Measurements from ENCODE around the gene GARS1.
A peak's percentile ranks its signal among the peaks of the same experiment; 100 is the strongest.
"Not testable (repeated sequence)": the region's sequence is repeated elsewhere in the genome, so short reads cannot be mapped to it uniquely, and the experiment has no call there.

Gene GARS1, protein sequence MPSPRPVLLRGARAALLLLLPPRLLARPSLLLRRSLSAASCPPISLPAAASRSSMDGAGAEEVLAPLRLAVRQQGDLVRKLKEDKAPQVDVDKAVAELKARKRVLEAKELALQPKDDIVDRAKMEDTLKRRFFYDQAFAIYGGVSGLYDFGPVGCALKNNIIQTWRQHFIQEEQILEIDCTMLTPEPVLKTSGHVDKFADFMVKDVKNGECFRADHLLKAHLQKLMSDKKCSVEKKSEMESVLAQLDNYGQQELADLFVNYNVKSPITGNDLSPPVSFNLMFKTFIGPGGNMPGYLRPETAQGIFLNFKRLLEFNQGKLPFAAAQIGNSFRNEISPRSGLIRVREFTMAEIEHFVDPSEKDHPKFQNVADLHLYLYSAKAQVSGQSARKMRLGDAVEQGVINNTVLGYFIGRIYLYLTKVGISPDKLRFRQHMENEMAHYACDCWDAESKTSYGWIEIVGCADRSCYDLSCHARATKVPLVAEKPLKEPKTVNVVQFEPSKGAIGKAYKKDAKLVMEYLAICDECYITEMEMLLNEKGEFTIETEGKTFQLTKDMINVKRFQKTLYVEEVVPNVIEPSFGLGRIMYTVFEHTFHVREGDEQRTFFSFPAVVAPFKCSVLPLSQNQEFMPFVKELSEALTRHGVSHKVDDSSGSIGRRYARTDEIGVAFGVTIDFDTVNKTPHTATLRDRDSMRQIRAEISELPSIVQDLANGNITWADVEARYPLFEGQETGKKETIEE

DNA sequence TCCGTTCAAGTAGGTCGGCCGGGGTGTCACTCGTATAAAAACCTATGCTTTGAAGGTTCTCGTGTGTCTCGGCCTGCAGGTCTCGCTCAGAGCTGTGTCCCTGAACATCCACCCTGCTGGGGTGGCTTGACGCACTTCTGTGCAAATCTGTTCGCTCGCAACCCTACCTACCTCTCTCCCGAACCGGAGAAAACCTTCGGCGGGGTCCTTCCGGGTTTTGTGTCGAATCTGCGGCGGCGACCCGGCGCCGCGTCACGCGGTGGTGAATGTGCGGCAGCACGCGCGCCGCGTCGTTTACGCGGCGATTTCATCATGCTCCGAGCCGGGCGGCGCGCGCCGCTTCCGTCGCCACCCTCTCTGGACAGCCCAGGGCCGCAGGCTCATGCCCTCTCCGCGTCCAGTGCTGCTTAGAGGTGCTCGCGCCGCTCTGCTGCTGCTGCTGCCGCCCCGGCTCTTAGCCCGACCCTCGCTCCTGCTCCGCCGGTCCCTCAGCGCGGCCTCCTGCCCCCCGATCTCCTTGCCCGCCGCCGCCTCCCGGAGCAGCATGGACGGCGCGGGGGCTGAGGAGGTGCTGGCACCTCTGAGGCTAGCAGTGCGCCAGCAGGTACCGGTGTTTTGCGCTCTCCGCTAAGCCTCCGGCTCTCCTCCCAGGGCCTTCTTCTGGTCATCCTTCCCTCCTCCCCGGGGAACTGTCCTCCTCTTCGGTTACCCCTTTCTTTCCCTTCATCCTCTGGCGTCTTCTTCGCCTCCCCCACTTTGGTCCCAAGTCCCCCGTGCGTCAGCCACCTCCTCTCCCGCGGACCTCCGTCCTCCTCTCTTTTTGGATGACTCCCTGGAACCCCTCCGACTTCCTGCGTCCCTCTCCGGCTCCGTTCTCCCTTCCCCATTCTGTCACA is at the start of gene GARS1:
TSS of gene GARS1 (plus strand) at position 339 of the 896 bp plus-strand sequence. CDS start at position 383, 44 bp downstream.
- peak; percentile 76 for DNase-seq (ENCODE audit: low read depth)

DNA sequence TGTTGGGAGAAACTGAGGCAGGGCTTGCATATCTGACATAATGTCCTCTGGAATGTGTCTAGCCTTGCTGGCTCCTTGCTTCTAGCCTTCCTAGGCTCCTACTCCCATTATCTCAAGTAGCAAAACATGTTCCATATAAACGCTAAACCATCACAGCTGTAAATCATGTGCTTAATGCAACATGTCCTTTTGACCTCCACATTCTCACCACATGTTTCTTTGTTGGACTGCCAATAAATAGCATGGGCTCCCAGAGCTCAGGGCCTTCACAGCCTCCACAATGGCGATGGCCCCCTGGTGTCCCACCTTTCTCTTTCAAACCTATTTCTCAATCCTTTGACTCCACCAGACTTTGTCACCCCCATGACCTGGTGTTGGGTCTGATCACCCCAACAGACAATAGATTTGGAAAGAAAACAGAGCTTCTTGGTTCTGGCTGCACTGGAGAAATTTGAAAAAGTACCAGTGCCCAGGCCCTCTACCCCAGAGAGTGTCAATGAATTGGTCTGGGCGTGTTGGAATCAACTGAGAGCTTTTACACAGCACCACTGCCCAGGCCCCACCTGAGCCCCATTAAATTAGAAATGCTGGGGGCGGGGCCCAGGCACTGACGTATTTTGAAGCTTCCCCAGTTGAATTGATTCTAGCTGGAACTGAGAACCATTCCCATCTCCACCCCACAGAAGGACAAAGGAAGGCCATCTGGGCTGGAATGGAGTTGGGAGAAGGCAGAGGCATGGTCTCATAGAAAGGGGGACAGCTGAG is 48.7 kb upstream of the GARS1 start:
- no peak for DNase-seq (ENCODE audit: low read depth)

DNA sequence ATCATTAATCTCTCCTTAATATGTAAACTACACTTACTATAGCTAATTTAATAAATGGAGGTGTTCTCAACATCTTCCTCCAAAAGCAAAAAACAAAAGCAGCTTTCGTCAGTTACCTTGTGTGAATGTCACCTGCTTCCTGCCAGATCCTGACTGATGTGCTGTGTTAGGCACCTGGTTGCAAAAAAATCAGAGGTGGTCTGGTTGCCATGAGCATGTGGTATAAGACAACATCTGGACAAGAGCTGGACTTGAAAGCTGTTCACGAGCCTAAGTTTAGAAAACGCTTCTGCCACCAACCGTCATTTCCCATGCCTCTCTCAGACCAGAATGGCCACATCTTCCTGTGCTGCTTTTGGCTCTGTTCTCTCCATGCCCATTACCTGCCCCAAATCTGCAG is 48.1 kb upstream of the GARS1 start:
- no peak for DNase-seq (ENCODE audit: low read depth)

DNA sequence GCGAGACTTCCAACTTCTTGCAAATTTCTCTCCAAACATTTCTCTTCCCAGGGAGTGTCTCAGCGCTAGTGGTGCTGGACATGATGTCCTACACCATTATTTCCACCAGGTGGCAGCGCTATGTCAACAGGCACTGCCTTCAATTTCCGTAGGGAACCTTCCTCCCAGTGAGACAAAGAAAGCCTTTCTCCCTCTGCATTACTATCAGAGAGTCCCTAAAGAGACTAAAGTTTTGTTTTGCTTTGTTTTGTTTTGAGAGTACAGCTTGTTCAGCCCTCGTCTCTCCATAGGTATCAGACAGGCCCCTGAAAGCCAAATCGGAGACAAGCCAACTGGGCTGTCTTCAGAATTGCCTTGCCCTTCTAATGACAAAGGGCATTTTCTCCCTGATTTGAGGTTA is 45.8 kb upstream of the GARS1 start:
- peak; percentile 54 for DNase-seq (ENCODE audit: low read depth)

DNA sequence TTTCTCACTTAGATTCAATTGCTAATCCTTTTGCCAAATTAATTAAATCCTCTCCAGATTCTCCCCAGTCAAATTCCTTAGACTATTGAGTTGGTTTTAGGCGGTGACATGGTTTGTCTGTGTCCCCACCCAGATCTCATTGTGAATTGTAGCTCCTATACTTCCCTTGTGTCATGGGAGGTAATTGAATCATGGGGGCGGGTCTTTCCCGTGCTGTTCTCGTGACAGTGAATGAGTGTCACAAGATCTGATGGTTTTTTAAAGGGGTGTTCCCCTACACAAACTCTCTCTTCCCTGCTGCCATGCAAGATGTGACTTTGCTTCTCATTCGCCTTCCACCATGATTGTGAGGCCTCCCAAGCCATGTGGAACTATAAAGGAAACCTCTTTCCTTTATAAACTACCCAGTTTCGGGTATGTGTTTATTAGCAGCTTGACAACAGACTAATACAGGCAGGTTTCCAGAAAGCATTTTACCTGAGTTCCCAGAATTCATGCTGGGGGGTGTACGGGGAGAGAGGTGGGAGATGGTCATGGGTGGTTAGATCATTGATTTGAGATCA is 44.7 kb upstream of the GARS1 start:
- DNase-seq (ENCODE audit: low read depth) = no peak

DNA sequence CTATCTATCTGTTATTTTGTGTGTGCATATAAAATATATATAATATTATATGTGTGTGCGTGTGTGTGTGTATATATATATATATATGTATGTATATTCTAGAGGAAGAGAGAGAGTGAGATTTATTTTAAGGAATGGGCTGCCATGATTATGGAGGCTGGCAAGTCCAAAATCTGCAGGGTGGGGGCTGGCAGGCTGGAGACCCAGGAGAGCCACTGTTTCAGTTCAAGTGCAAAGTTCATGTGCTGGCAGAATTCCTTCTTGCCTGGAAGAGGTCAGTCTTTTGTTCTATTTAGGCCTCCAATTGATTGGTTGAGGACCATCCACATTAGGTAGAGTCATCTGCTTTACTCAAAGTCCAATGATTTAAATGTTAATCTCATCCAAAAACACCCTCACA is 42.3 kb upstream of the GARS1 start:
- DNase-seq (ENCODE audit: low read depth) = no peak

DNA sequence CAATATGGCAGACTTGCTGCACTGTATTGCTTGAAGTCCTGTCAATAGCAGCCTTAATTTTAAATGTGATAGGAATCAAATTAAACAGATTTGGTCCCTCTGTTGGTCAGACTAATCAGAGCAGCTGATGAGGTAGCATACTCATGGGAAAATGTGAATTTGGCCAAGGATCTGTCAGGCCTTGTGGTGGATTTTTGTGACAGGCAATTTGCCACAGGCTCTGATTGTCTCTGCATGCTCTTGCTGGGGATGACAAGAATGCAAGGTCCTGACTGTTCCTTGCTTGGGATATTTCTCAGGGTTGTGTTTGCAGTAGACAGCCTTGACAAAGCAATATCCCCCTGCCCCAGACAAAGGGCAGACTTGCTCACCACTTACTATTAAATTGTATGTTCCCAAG is 41.5 kb upstream of the GARS1 start:
- DNase-seq (ENCODE audit: low read depth) = no peak

DNA sequence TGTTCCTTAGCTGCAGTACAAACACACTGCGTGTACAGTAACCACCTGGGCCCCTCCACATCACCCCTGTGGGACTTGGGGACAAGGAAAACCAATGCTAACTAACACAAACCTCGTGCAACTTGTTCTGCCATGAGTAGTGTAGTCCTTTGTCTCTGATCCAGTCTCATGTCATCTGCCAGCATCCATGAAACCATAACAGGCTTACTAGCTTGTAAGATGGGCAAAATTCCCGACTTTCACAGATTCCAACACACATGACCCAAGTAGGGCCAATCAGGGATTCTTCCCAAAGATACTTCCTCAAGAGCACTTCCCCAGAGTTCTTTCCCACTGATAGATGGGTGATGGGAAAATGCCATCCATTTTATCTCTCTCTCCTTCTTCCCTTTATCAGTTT is 41.1 kb upstream of the GARS1 start:
- DNase-seq (ENCODE audit: low read depth) = no peak

DNA sequence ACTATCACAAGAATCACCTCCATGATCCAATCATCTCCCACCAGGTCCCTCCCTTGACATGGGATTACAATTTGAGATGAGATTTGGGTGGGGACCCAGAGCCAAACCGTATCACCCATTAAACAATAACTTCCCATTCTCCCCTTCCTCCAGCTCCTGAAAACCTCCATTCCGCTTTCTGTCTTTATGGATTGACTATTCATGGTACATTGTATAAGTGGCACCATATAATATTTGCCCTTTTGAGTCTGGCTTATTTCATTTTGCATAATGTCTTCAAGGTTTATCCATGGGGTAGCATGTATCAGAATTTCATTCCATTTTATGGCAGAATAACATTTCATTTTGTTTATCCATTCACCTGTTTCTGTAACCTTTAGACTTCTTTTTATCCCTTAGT is 39.2 kb upstream of the GARS1 start:
- no peak for DNase-seq (ENCODE audit: low read depth)

DNA sequence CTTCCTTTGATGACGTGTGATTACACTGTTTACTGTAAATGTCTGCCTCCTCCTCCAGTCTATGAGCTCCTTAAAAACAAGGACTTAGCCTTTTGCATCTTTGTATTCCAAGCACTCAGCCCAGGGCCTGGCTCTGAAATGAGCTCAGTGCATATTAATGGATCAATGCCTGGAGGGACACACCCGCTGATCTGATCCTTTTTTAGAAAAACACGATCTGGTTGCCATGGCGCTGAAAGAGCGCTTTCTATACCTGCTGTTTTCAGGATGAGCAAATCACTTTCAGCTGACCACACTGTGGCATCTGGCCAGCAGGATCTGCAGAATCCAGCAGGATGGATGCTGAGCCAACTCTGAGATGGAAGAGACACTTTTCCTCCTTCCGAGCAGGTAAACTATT is 37.8 kb upstream of the GARS1 start:
- no peak for DNase-seq (ENCODE audit: low read depth)

DNA sequence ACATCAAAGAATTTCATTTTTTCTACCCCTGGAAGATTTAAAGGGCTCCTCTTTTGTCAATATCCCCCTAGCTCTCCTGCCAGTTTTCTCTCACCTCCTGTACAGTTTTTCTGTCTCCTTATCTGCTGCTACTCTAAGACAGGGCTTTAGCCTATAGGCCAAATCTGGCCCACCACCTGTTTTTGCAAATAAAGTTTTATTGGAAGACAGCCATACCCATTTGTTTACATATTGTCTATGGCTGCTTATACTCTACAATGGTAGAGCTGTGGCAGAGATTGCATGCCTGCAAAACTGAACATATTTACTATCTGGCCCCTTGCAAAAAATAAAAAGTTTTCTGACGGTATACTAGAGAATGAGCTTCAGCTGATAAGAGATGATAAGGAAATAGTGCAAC is 37.4 kb upstream of the GARS1 start:
- no peak for DNase-seq (ENCODE audit: low read depth)

DNA sequence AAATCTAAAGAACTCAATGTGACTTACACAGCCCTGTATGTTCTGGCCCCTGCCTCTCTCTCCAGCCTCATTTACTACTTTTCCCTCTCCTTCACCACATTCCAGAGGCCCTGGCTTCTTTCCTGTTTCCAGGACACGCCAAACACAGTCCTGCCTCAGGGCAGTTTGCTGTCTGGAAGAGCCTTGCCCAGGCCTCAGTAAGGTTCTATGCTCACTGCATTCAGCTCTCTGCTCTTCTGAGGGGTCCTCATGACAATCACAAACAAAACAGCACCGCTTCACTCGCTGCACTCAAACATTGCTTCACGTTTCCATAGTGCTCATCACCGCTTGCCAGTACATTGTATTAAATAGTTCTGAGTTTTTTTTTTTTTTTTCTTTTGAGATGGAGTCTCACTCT is 35.1 kb upstream of the GARS1 start:
- DNase-seq (ENCODE audit: low read depth) = no peak

DNA sequence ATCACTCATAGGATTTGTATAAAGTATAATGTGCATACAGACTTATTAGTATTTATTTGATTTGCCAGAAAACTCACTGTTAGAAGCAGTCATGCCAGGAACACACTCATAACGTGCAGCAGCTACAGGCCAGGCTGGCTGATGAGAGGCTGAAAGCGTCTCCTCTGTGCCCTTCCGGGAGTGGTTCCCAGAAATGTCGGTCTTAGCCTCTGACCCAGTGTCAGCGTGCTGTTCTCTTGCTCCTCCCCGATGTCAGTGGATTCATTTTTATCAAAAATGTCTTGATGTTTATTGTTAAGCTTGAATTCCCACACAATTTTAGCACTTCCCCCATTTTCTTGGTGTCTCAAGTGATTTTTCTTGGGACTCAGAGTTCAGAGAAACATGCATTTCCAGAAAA is 33.3 kb upstream of the GARS1 start:
- no peak for DNase-seq (ENCODE audit: low read depth)

DNA sequence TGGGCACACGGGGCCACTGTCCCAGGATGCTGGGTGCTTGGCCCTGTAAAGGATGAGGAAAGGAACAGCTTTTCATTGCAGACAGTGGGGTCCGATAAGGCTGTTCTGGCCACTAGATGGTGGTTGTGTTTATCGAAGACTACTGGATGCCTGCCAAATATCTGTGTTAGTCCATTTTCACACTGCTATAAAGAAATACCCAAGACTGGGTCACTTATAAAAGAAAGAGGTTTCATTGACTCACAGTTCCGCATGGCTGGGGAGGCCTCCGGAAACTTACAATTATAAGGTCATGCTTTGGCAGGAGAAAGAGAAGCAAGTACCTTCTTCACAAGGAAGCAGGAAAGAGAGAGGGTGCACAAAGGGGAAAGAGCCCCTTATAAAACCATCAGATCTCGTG is 32.2 kb upstream of the GARS1 start:
- DNase-seq (ENCODE audit: low read depth) = no peak

DNA sequence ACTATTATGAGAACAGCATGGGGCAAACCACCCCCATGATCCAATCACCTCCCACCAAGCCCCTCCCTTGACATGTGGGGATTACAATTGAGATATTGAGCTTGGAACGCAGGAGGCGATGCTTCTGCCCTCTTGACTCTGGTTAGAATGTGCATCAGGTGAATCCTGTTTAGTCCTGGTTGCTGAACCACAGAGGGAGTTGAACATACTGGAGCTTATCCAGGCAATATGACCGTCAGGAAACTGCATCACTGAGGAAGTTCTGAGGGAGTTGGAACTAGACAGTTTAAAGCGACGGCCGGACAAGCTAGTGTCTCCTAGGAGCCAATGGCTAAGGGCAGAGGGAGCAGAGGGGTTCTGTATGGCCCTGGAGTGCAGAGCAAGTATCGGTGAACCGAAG is 31.8 kb upstream of the GARS1 start:
- no peak for DNase-seq (ENCODE audit: low read depth)

DNA sequence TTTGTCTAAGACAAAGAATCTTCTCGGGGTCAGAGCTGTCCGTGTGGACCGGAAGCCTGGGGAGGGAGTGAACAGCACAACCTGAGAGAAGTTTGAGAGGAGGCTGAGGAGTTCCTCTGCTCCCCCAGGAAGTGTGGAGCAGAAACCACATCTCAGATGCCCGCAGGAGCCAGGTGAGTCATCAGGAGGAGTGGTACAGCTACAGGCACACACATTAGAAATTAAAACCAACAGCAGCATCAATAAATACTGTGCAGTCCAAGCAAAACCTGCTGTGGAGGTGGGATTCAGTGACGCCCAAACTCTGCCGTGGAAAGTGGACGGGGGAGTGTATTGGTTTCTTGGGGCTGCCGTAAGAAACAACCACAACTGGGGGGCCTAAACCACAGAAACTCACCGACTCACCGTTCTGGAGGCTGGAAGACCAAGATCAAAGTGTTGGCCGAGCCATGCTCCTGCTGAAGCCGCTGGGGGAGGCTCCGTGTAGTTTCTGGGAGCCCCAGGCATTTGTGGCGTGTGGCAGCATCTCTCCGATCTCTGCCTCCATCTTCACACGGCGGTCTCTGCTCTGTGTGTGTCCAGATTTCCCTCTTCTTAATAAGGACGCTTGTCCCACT is 31.2 kb upstream of the GARS1 start:
- no peak for DNase-seq (ENCODE audit: low read depth)

DNA sequence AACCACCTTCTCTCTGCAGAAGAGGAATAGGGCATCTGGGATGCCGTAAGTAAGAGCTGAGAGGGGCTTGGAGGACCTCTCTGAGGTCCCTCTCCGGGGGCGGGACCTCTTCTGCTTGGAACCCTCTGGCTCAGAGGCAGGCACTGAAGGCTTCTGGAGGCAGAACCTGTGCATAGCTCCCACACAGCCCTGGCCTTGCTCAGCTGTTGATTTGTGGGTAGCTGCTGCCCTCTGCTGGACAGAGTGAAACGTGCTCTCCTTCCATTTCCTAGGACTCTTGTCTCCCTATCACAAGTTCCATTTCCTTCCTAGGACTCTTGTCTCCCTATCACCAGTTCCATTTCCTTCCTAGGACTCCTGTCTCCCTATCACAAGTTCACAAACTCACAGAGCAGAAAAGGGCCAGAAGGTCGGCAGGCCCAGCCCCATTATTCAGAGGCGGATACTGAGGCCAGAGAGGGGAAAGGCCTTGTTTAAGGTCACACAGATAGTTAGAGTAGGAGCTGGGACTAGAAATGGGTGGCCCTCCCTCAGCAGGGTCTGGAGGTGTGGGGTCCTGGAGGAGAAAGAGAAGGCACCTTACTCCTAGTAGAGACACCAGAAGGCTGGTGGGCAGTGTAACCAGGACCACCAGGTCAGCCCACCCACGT is 30.3 kb upstream of the GARS1 start:
- peak; percentile 70 for DNase-seq (ENCODE audit: low read depth)

DNA sequence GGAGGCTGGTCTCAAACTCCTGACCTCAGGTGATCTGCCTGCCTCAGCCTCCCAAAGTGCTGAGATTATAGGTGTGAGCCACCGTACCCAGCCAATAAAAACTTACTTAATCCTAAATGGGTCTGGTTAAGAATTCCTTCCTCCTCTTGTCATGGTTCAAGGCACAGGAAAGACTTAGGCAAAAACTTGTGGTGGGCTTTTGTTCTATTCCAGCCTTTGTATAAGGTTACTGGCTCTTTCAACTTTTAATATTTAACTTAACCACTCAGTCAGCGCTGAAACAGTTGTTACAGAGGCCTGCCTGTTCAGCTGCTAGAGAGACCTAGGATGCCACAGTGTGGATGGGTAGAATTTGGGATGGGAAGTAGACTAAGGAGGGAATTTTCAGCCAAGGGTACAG is 28.1 kb upstream of the GARS1 start:
- no peak for DNase-seq (ENCODE audit: low read depth)

DNA sequence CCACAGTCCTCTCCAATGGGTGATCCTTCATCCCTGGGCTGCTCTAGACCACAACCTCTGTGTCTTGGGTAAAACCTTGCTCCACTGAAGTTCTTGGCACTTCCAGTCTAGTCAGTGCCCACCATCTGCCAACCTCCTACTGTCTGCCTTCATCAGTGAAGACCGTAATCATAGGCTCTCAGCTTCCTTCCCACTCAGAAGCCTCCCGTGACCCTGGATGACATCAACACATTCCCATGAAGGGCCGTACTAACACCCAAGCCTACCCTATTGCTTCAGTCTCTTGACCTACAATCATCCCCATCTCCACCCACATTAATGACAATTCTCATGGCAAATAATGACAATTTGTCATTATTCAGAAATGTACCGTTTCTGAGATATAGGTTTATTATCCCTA is 27.6 kb upstream of the GARS1 start:
- DNase-seq (ENCODE audit: low read depth) = no peak

DNA sequence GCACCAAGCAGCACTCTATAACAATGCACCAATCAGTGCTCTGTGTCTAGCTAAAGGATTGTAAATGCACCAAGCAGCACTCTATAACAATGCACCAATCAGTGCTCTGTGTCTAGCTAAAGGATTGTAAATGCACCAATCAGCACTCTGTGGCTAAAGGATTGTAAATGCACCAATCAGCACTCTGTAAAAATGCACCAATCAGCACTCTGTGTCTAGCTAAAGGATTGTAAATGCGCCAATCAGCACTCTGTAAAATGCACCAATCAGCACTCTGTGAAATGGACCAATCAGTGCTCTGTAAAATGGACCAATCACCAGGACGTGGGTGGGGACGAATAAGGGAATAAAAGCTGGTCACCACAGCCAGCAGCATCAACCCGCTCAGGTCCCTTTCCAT is 24.4 kb upstream of the GARS1 start:
- DNase-seq (ENCODE audit: low read depth) = not testable (repeated sequence)
